CD14-positive monocyte (primary cell): ENCODE results near the gene FANCI. TPM values are rescaled to one million over a fixed set of nuclear protein-coding genes. Genes with fewer than 3 reads are reported as not detected.

ENCODE experiments used
- DNase-seq, 3 donors: peaks; one replicate each; pipeline ENCODE4 v3.0.0-alpha.2; 2011 to 2022
- H2AFZ ChIP-seq: 2 replicates; pipeline ENCODE4 v1.6.0; 2012; ENCODE audit warnings: mild to moderate bottlenecking, low read depth, low read length, inconsistent platforms; ENCODE audit not compliant: insufficient read depth, poor library complexity, severe bottlenecking
- H3K27ac ChIP-seq, 2 donors: 1 replicate in 1 of 2; 2 replicates in 1 of 2; pipeline ENCODE4 v1.5.1; 2012 to 2013; ENCODE audit warnings: low read length in 2 of 2, control low read depth in 1 of 2, inconsistent platforms in 1 of 2, low read depth in 1 of 2, mild to moderate bottlenecking in 1 of 2
- H3K27me3 ChIP-seq, 2 donors: one replicate each; pipeline versions ENCODE4 v1.6.0 to v1.6.1; 2011 to 2013; ENCODE audit warnings: low read length in 2 of 2; ENCODE audit not compliant: control insufficient read depth in 2 of 2, insufficient read depth in 2 of 2
- H3K36me3 ChIP-seq, 2 donors: replicated peaks in 1 of 2; 1 replicate in 1 of 2; 2 replicates in 1 of 2; pipeline versions ENCODE4 v1.5.1 to v1.6.1; 2012 to 2013; ENCODE audit warnings: low read length in 2 of 2, control low read depth in 1 of 2, inconsistent platforms in 1 of 2, mild to moderate bottlenecking in 1 of 2; ENCODE audit not compliant: insufficient read depth in 2 of 2, control insufficient read depth in 1 of 2
- H3K4me1 ChIP-seq, 2 donors: 1 replicate in 1 of 2; 2 replicates in 1 of 2; pipeline versions ENCODE4 v1.5.1 to v1.6.1; 2012 to 2013; ENCODE audit warnings: low read length in 2 of 2, control low read depth in 1 of 2, inconsistent platforms in 1 of 2, mild to moderate bottlenecking in 1 of 2, moderate library complexity in 1 of 2; ENCODE audit not compliant: insufficient read depth in 2 of 2, control insufficient read depth in 1 of 2
- H3K4me2 ChIP-seq: replicated peaks from 2 replicates; pipeline ENCODE3; 2012; ENCODE audit warnings: low read length, moderate library complexity, mild to moderate bottlenecking; ENCODE audit not compliant: poor library complexity, severe bottlenecking; ENCODE audit errors: extremely low read depth
- H3K4me3 ChIP-seq, 3 experiments: fragments of 200-600 bp in 1 of 3; sonication (generic) in 1 of 3; replicated peaks in 1 of 3; 1 replicate in 2 of 3; 2 replicates in 1 of 3; pipeline ENCODE4 v1.5.1; 2011 to 2013; ENCODE audit warnings: low read length in 3 of 3, mild to moderate bottlenecking in 3 of 3, control low read depth in 2 of 3, low read depth in 2 of 3, inconsistent platforms in 1 of 3, moderate library complexity in 1 of 3
- H3K79me2 ChIP-seq: 2 replicates; pipeline ENCODE4 v1.6.0; 2012; ENCODE audit warnings: mild to moderate bottlenecking, control low read depth, inconsistent platforms, low read length, moderate library complexity; ENCODE audit not compliant: insufficient read depth
- H3K9ac ChIP-seq: 2 replicates; pipeline ENCODE4 v1.6.0; 2017; ENCODE audit warnings: low read length, mild to moderate bottlenecking; ENCODE audit not compliant: insufficient read depth, poor library complexity, severe bottlenecking
- H3K9me3 ChIP-seq, 2 donors: replicated peaks in 1 of 2; 1 replicate in 1 of 2; 2 replicates in 1 of 2; pipeline versions ENCODE4 v1.5.1 to v1.6.1; 2012 to 2013; ENCODE audit warnings: low read length in 2 of 2, control low read depth in 1 of 2; ENCODE audit not compliant: control insufficient read depth in 1 of 2, insufficient read depth in 1 of 2
- H4K20me1 ChIP-seq: 2 replicates; pipeline ENCODE4 v1.6.0; 2012; ENCODE audit warnings: mild to moderate bottlenecking, low read length, control low read depth, moderate library complexity; ENCODE audit not compliant: insufficient read depth
- H3K27ac Mint-ChIP-seq, 7 donors: one replicate each; pipeline ENCODE4 v1.8.0; 2020; ENCODE audit warnings: mild to moderate bottlenecking in 7 of 7, mixed read lengths in 7 of 7, moderate library complexity in 6 of 7, inconsistent platforms in 2 of 7
- H3K27me3 Mint-ChIP-seq, 3 donors: one replicate each; pipeline ENCODE4 v1.8.0; 2021 to 2022; ENCODE audit warnings: low read depth in 3 of 3, mild to moderate bottlenecking in 3 of 3, mixed read lengths in 3 of 3, moderate library complexity in 3 of 3, inconsistent platforms in 1 of 3
- H3K36me3 Mint-ChIP-seq, 2 donors: one replicate each; pipeline ENCODE4 v1.8.0; 2020; ENCODE audit warnings: mixed read lengths in 2 of 2, inconsistent platforms in 1 of 2, mild to moderate bottlenecking in 1 of 2
- H3K4me1 Mint-ChIP-seq: one replicate; pipeline ENCODE4 v1.8.0; 2020; ENCODE audit warnings: mild to moderate bottlenecking, mixed read lengths
- H3K4me3 Mint-ChIP-seq, 2 donors: one replicate each; pipeline ENCODE4 v1.8.0; 2020; ENCODE audit warnings: mild to moderate bottlenecking in 2 of 2, mixed read lengths in 2 of 2, moderate library complexity in 1 of 2
- H3K9me3 Mint-ChIP-seq, 7 donors: one replicate each; pipeline ENCODE4 v1.8.0; 2020 to 2022; ENCODE audit warnings: mixed read lengths in 7 of 7, mild to moderate bottlenecking in 6 of 7, moderate library complexity in 6 of 7, inconsistent platforms in 2 of 7
- WGBS: methylation state at CpG from one replicate; pipeline ENCODE4 v1.1.5; 2013; ENCODE audit warnings: missing lambda C conversion rate; ENCODE audit not compliant: insufficient coverage; 5-methylcytosine and 5-hydroxymethylcytosine counted together
- intact Hi-C, 2 donors: fragments of 100-400 bp; cut with micrococcal nuclease; formaldehyde crosslinking; loops; one replicate each; pipeline versions ENCODE4 v1.15.0 to v1.15.1; 2023
- polyA plus RNA-seq, 3 donors: library from polyadenylated mRNA; depleted of rRNA in 1 of 3; unstranded in 2 of 3; stranded (reverse) in 1 of 3; fragments of 300-500 nt in 2 of 3; fragments of >200 nt in 1 of 3; fragmentation: Illumina TruSeq in 2 of 3; gene quantifications; 1 replicate in 2 of 3; 2 replicates in 1 of 3; pipeline ENCODE4 v1.2.3, GENCODE V29; 2012 to 2021
- TF ChIP-seq, protein P1 (sequence below): fragments of 200-600 bp; IDR thresholded peaks from one replicate; pipeline ENCODE4 v1.8.0; 2022; ENCODE audit warnings: antibody characterized with exemption, mild to moderate bottlenecking

FANCI gene
- polyA plus RNA-seq, 3 donors = 1.4 to 2.6 (median 1.5) TPM

DNA sequence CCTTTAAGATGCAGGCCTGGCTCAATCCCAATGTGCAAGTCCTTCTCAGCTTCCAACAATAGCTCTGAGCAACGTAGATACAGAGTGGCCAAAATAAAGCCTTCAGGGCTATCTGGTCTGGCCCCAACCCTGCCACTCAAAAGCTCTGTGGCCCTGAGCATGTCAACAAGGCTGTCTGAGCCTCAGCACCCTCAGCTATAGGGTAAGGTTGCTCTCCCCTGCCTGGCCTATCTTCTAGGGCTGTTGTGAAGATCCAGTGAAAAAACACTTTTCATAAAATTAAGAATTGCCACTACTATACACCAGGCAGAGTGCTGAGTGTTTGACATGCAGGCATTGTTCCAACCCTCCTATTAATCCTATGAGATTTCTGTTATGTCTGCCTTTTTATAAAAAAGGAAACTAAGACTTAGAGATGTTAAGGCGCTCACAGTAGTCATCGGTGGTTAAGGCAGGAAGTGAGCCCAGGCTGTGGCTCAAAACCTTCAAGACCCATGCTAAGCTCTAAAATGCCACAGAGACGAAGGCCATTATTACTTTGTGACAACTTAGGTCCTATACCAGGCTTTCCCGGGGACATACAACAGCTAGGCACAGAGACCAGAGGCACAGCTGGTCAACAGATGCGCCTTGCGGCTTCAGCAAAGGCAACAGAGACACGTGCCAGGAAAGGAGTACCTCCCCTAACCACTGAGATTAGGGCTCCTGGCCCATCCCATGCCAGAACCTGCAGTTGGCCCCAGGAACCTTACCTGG lies 85.7 kb downstream of the FANCI start:
- Histone ChIP-seq H3K4me2 (no peak overlapping the region), H3K27ac (peak overlapping the region in 1 of 2 donors; percentile 6), H3K36me3 (peaks cover 83 to 89% of the 10 kb centered on the region in 2 donors), H3K9ac (no peak overlapping the region), H3K4me1 (peaks cover 22 to 31% of the 10 kb centered on the region in 2 donors), H3K9me3 (no peaks in the 10 kb centered on the region), H4K20me1 (peaks cover 96% of the 10 kb centered on the region), H3K4me3 (no peak overlapping the region), H3K27me3 (no peaks in the 10 kb centered on the region), H3K79me2 (peaks cover 71% of the 10 kb centered on the region), H2AFZ (no peak overlapping the region)
- Mint-ChIP-seq H3K27me3 (peaks cover 0 to 3% (median 0%) of the 10 kb centered on the region in 3 donors), H3K27ac (peak overlapping the region in 4 of 7 donors; percentile 37 to 76 (median 49)), H3K4me3 (no peak overlapping the region), H3K4me1 (peaks cover 26% of the 10 kb centered on the region), H3K9me3 (peaks cover 0 to 2% (median 0%) of the 10 kb centered on the region in 7 donors), H3K36me3 (peaks cover 78 to 80% of the 10 kb centered on the region in 2 donors)
- intact Hi-C loops = loop anchor here in 1 of 2 donors (10.0 kb wide), 1 partner anchor 245 kb away; the partner anchor contains the start of gene TICRR
- TF ChIP-seq, protein P1, sequence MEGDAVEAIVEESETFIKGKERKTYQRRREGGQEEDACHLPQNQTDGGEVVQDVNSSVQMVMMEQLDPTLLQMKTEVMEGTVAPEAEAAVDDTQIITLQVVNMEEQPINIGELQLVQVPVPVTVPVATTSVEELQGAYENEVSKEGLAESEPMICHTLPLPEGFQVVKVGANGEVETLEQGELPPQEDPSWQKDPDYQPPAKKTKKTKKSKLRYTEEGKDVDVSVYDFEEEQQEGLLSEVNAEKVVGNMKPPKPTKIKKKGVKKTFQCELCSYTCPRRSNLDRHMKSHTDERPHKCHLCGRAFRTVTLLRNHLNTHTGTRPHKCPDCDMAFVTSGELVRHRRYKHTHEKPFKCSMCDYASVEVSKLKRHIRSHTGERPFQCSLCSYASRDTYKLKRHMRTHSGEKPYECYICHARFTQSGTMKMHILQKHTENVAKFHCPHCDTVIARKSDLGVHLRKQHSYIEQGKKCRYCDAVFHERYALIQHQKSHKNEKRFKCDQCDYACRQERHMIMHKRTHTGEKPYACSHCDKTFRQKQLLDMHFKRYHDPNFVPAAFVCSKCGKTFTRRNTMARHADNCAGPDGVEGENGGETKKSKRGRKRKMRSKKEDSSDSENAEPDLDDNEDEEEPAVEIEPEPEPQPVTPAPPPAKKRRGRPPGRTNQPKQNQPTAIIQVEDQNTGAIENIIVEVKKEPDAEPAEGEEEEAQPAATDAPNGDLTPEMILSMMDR = no peak
- WGBS = 54% methylated on average over 6 of the region's 8 CpGs
- no peak for DNase-seq

- H3K4me1 ChIP-seq = peaks cover 24 to 33% of the 10 kb centered on the region in 2 donors
- H3K27me3 Mint-ChIP-seq = peaks cover 2 to 5% (median 4%) of the 10 kb centered on the region in 3 donors
- H3K27ac ChIP-seq = no peak overlapping the region
- no peak overlapping the region for H3K4me3 ChIP-seq
- no peak overlapping the region for H3K9ac ChIP-seq
- peaks cover 77 to 83% of the 10 kb centered on the region in 2 donors for H3K36me3 ChIP-seq
- peak overlapping the region in 1 of 7 donors; percentile 20 for H3K27ac Mint-ChIP-seq
- intact Hi-C loops = loop anchor here in 1 of 2 donors (10.0 kb wide), 1 partner anchor 245 kb away; the partner anchor contains the start of gene TICRR
- H3K36me3 Mint-ChIP-seq = peaks cover 73 to 74% of the 10 kb centered on the region in 2 donors
- H3K9me3 Mint-ChIP-seq = peaks cover 0 to 2% (median 0%) of the 10 kb centered on the region in 7 donors
- no peak overlapping the region for H3K4me2 ChIP-seq
- TF ChIP-seq, protein P1 = no peak
- H3K27me3 ChIP-seq = no peaks in the 10 kb centered on the region
- no peaks in the 10 kb centered on the region for H3K9me3 ChIP-seq
- H4K20me1 ChIP-seq = peaks cover 91% of the 10 kb centered on the region
- no peak overlapping the region for H2AFZ ChIP-seq
- H3K4me3 Mint-ChIP-seq = no peak overlapping the region
- no peak for DNase-seq
- WGBS = no CpG with 5 or more reads among the region's 6 CpGs
- peaks cover 29% of the 10 kb centered on the region for H3K4me1 Mint-ChIP-seq
- H3K79me2 ChIP-seq = peaks cover 71% of the 10 kb centered on the region
Measured at GRCh38 chr15:89330119-89330518, 86.3 kb downstream of the FANCI start.
